Breast epithelium (tissue), 4 donors: Measurements from ENCODE around the gene TMEM214. TPM values are rescaled to one million over a fixed set of nuclear protein-coding genes. Genes with fewer than 3 reads are reported as not detected.

Experiments
- DNase-seq, 2 donors: peaks; one replicate each; pipeline ENCODE4 v3.0.0-alpha.2; 2019; ENCODE audit warnings: low spot score in 2 of 2
- H3K27ac ChIP-seq, 2 donors: fragments of 200-600 bp; sonication (generic) in 1 of 2; one replicate each; pipeline ENCODE4 v1.5.1; 2016 to 2019; ENCODE audit warnings: mild to moderate bottlenecking in 1 of 2
- H3K27me3 ChIP-seq, 2 donors: fragments of 200-600 bp; sonication (generic) in 1 of 2; one replicate each; pipeline versions ENCODE4 v1.5.1 to v1.6.0; 2017 to 2019; ENCODE audit warnings: control low read depth in 1 of 2, mild to moderate bottlenecking in 1 of 2
- H3K36me3 ChIP-seq: fragments of 200-600 bp; one replicate; pipeline ENCODE4 v1.5.1; 2019
- H3K4me1 ChIP-seq, 2 donors: fragments of 200-600 bp; sonication (generic); one replicate each; pipeline ENCODE4 v1.5.1; 2016 to 2019; ENCODE audit warnings: control low read depth in 1 of 2
- H3K4me3 ChIP-seq, 3 donors: fragments of 200-600 bp; sonication (generic); 1 replicate in 2 of 3; 2 replicates in 1 of 3; pipeline ENCODE4 v1.5.1; 2016 to 2019; ENCODE audit warnings: mild to moderate bottlenecking in 3 of 3, moderate library complexity in 2 of 3
- H3K9me3 ChIP-seq, 2 donors: fragments of 200-600 bp; sonication (generic) in 1 of 2; one replicate each; pipeline ENCODE4 v1.5.1; 2016 to 2019; ENCODE audit warnings: control low read depth in 1 of 2
- POLR2A ChIP-seq: fragments of 450-650 bp; IDR thresholded peaks from one replicate; pipeline ENCODE4 v1.6.1; 2016; ENCODE audit warnings: antibody characterized with exemption, mild to moderate bottlenecking, moderate library complexity
- POLR2AphosphoS5 ChIP-seq, 3 donors: sonication (generic); formaldehyde crosslinking; IDR thresholded peaks; one replicate each; pipeline ENCODE4 v1.6.1; 2017; ENCODE audit warnings: antibody characterized with exemption in 3 of 3
- intact Hi-C: fragments of 100-400 bp; cut with DNase I; formaldehyde crosslinking; loops from one replicate; pipeline ENCODE4 v1.15.1; 2023; ENCODE audit warnings: low total_unique reads
- total RNA-seq, 3 donors: library from RNA; depleted of rRNA; stranded (reverse); fragments of >200 nt; gene quantifications; one replicate each; pipeline ENCODE4 v1.1.0, GENCODE V29; 2016
- TF ChIP-seq, protein P1 (sequence below), 3 donors: fragments of 450-650 bp; IDR thresholded peaks; one replicate each; pipeline ENCODE4 v1.5.1; 2016 to 2017; ENCODE audit warnings: antibody characterized with exemption in 3 of 3, mild to moderate bottlenecking in 3 of 3, moderate library complexity in 3 of 3

TMEM214 gene
- total RNA-seq, 3 donors from 2014 or later = 41.1 to 56.0 (median 47.3) TPM

GRCh38 chr2:27053321-27053720 lies 20.6 kb downstream of the TMEM214 start:
- Histone ChIP-seq H3K36me3 (no peaks in the 10 kb centered on the region), H3K27ac (no peak overlapping the region), H3K4me1 (no peaks in the 10 kb centered on the region), H3K9me3 (no peaks in the 10 kb centered on the region), H3K27me3 (no peaks in the 10 kb centered on the region), H3K4me3 (no peak overlapping the region)
- TF ChIP-seq POLR2AphosphoS5 (IDR thresholded peaks at IDR 0.05) = no peak
- TF ChIP-seq, protein P1, sequence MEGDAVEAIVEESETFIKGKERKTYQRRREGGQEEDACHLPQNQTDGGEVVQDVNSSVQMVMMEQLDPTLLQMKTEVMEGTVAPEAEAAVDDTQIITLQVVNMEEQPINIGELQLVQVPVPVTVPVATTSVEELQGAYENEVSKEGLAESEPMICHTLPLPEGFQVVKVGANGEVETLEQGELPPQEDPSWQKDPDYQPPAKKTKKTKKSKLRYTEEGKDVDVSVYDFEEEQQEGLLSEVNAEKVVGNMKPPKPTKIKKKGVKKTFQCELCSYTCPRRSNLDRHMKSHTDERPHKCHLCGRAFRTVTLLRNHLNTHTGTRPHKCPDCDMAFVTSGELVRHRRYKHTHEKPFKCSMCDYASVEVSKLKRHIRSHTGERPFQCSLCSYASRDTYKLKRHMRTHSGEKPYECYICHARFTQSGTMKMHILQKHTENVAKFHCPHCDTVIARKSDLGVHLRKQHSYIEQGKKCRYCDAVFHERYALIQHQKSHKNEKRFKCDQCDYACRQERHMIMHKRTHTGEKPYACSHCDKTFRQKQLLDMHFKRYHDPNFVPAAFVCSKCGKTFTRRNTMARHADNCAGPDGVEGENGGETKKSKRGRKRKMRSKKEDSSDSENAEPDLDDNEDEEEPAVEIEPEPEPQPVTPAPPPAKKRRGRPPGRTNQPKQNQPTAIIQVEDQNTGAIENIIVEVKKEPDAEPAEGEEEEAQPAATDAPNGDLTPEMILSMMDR (IDR thresholded peaks at IDR 0.05) = no peak
- intact Hi-C loops = loop anchor here (5.0 kb wide), 1 partner anchor 704 kb away; no protein-coding TSS in a partner anchor
- no peak for DNase-seq

GRCh38 chr2:27053776-27054175 lies 21.0 kb downstream of the TMEM214 start:
- H3K9me3 ChIP-seq = no peaks in the 10 kb centered on the region
- intact Hi-C loops = loop anchor here (5.0 kb wide), 1 partner anchor 704 kb away; no protein-coding TSS in a partner anchor
- no peaks in the 10 kb centered on the region for H3K4me1 ChIP-seq
- no peak for DNase-seq
- no peak overlapping the region for H3K27ac ChIP-seq
- H3K27me3 ChIP-seq = no peaks in the 10 kb centered on the region
- H3K36me3 ChIP-seq = no peaks in the 10 kb centered on the region
- TF ChIP-seq POLR2A (no peak), POLR2AphosphoS5 (IDR thresholded peaks at IDR 0.05) (no peak)
- TF ChIP-seq, protein P1 (IDR thresholded peaks at IDR 0.05) = no peak
- H3K4me3 ChIP-seq = no peak overlapping the region

- Histone ChIP-seq H3K36me3 (no peaks in the 10 kb centered on the region), H3K4me1 (no peaks in the 10 kb centered on the region), H3K9me3 (no peaks in the 10 kb centered on the region), H3K4me3 (no peak overlapping the region), H3K27me3 (no peaks in the 10 kb centered on the region), H3K27ac (no peak overlapping the region)
- TF ChIP-seq POLR2AphosphoS5 (IDR thresholded peaks at IDR 0.05) (no peak), POLR2A (no peak)
- TF ChIP-seq, protein P1 (IDR thresholded peaks at IDR 0.05) = no peak
- no peak for DNase-seq
- intact Hi-C loops = loop anchor here (5.0 kb wide), 1 partner anchor 703 kb away; no protein-coding TSS in a partner anchor
These were observed 22.0 kb downstream of the TMEM214 start for GRCh38 chr2:27054721-27055120.

DNA sequence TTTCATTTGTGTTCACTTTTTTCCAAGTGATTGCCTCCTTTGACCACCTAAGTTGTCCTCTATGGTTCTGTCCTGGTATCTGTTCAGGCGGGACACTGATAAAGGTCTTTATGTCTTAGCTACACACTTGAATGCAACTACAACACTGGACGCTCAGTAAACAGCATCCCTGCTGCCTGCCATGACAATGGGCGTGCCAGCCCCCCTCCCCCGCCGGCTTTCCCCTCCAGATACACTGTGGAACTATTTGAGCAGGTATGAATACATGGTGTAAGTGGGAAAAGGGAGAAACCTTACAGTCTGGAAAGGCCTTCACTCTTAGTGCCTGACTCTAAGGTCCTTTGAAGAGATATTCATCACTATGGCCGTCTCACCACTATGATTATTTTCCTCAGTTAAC lies 24.4 kb downstream of the TMEM214 start:
- no peaks in the 10 kb centered on the region for H3K36me3 ChIP-seq
- no peak for DNase-seq

GRCh38 chr2:27058210-27058609 lies 25.4 kb downstream of the TMEM214 start:
- Histone ChIP-seq H3K27ac (no peak overlapping the region), H3K27me3 (no peaks in the 10 kb centered on the region), H3K4me3 (no peak overlapping the region), H3K4me1 (no peaks in the 10 kb centered on the region), H3K9me3 (no peaks in the 10 kb centered on the region), H3K36me3 (no peaks in the 10 kb centered on the region)
- intact Hi-C loops = no loop called here
- no peak for DNase-seq
- TF ChIP-seq POLR2A (no peak), POLR2AphosphoS5 (IDR thresholded peaks at IDR 0.05) (no peak)
- TF ChIP-seq, protein P1 (IDR thresholded peaks at IDR 0.05) = no peak

More for the DNA sequence above, 24.4 kb downstream of the TMEM214 start:
- H3K9me3 ChIP-seq = no peaks in the 10 kb centered on the region
- TF ChIP-seq, protein P1 (IDR thresholded peaks at IDR 0.05) = no peak
- TF ChIP-seq POLR2A (no peak), POLR2AphosphoS5 (IDR thresholded peaks at IDR 0.05) (no peak)
- H3K4me3 ChIP-seq = no peak overlapping the region
- intact Hi-C loops = no loop called here
- H3K27me3 ChIP-seq = no peaks in the 10 kb centered on the region
- no peaks in the 10 kb centered on the region for H3K4me1 ChIP-seq
- no peak overlapping the region for H3K27ac ChIP-seq
